T-helper 2 cell treated with Interferon-gamma antibody and Interleukin-4, amounts not matched to agents 100 ng/mL and 5 ng/mL, for 36 hours (primary cell): ENCODE measurements around the gene TIGD3. TPM values are rescaled to one million over a fixed set of nuclear protein-coding genes. Genes with fewer than 3 reads are reported as not detected.

Experiments used
- intact Hi-C: fragments of 100-400 bp; cut with micrococcal nuclease; formaldehyde crosslinking; loops from one replicate; pipeline ENCODE4 v1.15.1; 2023
- total RNA-seq: library from RNA; stranded (reverse); gene quantifications from 2 replicates; pipeline ENCODE4 v1.2.3, GENCODE V29; 2022

TIGD3 gene
- total RNA-seq, 1 donor from 2014 or later = 1.2 TPM

- intact Hi-C loops = no loop called here
Observed at GRCh38 chr11:65404638-65405339, 50.2 kb downstream of the TIGD3 start.

Other genes with a start within 250 kb of the TIGD3 start
- gene TM7SF2, start 242.9 kb upstream of the TIGD3 start, total RNA-seq = 23.9 and 27.7 TPM in 2 replicates
- 9.4 and 9.6 TPM in 2 replicates for gene ZNHIT2, start 237.1 kb upstream of the TIGD3 start, total RNA-seq
- 995 and 1,039 TPM in 2 replicates for gene FAU, start 232.6 kb upstream of the TIGD3 start, total RNA-seq
- 45.5 and 50.4 TPM in 2 replicates for gene MRPL49, start 232.4 kb upstream of the TIGD3 start, total RNA-seq
- 48.5 and 50.4 TPM in 2 replicates for gene SYVN1, start 220.2 kb upstream of the TIGD3 start, total RNA-seq
- not detected in 2 replicates for gene SPDYC, start 184.5 kb upstream of the TIGD3 start, total RNA-seq
- gene CAPN1, start 172.8 kb upstream of the TIGD3 start, total RNA-seq = 205 and 209 TPM in 2 replicates
- 64.5 and 69.8 TPM in 2 replicates for gene POLA2, start 92.8 kb upstream of the TIGD3 start, total RNA-seq
- gene CDC42EP2, start 39.9 kb upstream of the TIGD3 start, total RNA-seq = 1.7 and 2.8 TPM in 2 replicates
- 68.1 and 75.9 TPM in 2 replicates for gene DPF2, start 20.9 kb upstream of the TIGD3 start, total RNA-seq
- 25.6 and 26.3 TPM in 2 replicates for gene SLC25A45, start 27.9 kb downstream of the TIGD3 start, total RNA-seq
- gene FRMD8, start 31.9 kb downstream of the TIGD3 start, total RNA-seq = 51.7 and 54.1 TPM in 2 replicates
- 730 and 731 TPM in 2 replicates for gene NEAT1, start 68.0 kb downstream of the TIGD3 start, total RNA-seq
- 6,337 and 6,385 TPM in 2 replicates for gene MALAT1, start 144.3 kb downstream of the TIGD3 start, total RNA-seq
- gene SCYL1, start 170.3 kb downstream of the TIGD3 start, total RNA-seq = 63.6 and 64.6 TPM in 2 replicates
- 62.9 and 67.3 TPM in 2 replicates for gene LTBP3, start 203.6 kb downstream of the TIGD3 start, total RNA-seq
- 37.0 and 38.3 TPM in 2 replicates for gene ZNRD2, start 215.7 kb downstream of the TIGD3 start, total RNA-seq
- gene FAM89B, start 217.8 kb downstream of the TIGD3 start, total RNA-seq = 27.2 and 31.6 TPM in 2 replicates
- gene EHBP1L1, start 221.3 kb downstream of the TIGD3 start, total RNA-seq = 81.6 and 84.3 TPM in 2 replicates
- 1.2 and 1.7 TPM in 2 replicates for gene KCNK7, start 241.0 kb downstream of the TIGD3 start, total RNA-seq